T-helper 2 cell treated with Interferon-gamma antibody and Interleukin-4, amounts not matched to agents 5 μg/mL and 100 μg/mL, for 36 hours (primary cell): ENCODE results near the gene ATRNL1.
"Not testable (repeated sequence)": the region's sequence is repeated elsewhere in the genome, so short reads cannot be mapped to it uniquely, and the experiment has no call there.

Experiments used
- DNase-seq: peaks from one replicate; pipeline ENCODE4 v3.0.0; 2021; ENCODE audit warnings: low spot score
- H3K27ac Mint-ChIP-seq: one replicate; pipeline ENCODE4 v1.8.0; 2021; ENCODE audit warnings: mild to moderate bottlenecking, mixed read lengths
- H3K27me3 Mint-ChIP-seq: one replicate; pipeline ENCODE4 v1.8.0; 2021; ENCODE audit warnings: low read depth, mixed read lengths
- H3K36me3 Mint-ChIP-seq: one replicate; pipeline ENCODE4 v1.8.0; 2021; ENCODE audit warnings: low read depth, mixed read lengths
- H3K4me1 Mint-ChIP-seq: one replicate; pipeline ENCODE4 v1.8.0; 2021; ENCODE audit warnings: low read depth, mixed read lengths
- H3K4me3 Mint-ChIP-seq: one replicate; pipeline ENCODE4 v1.8.0; 2022; ENCODE audit warnings: mild to moderate bottlenecking, moderate library complexity, mixed read lengths
- H3K9me3 Mint-ChIP-seq: one replicate; pipeline ENCODE4 v1.8.0; 2021; ENCODE audit warnings: mixed read lengths

Gene ATRNL1

GRCh38 chr10:115436999-115437398 lies 343.8 kb downstream of the ATRNL1 start:
- Mint-ChIP-seq H3K4me3 (no peak overlapping the region), H3K27ac (no peak overlapping the region), H3K9me3 (no peaks in the 10 kb centered on the region), H3K4me1 (no peaks in the 10 kb centered on the region), H3K36me3 (no peaks in the 10 kb centered on the region), H3K27me3 (no peaks in the 10 kb centered on the region)
- no peak for DNase-seq

GRCh38 chr10:115441907-115442545 lies 348.9 kb downstream of the ATRNL1 start:
- H3K4me3 Mint-ChIP-seq: no peak overlapping the region
- no peaks in the 10 kb centered on the region for H3K4me1 Mint-ChIP-seq
- no peaks in the 10 kb centered on the region for H3K36me3 Mint-ChIP-seq
- no peaks in the 10 kb centered on the region for H3K9me3 Mint-ChIP-seq
- H3K27ac Mint-ChIP-seq: no peak overlapping the region
- no peak for DNase-seq
- H3K27me3 Mint-ChIP-seq: no peaks in the 10 kb centered on the region

GRCh38 chr10:115456812-115457211 lies 363.6 kb downstream of the ATRNL1 start:
- DNase-seq: no peak
- Mint-ChIP-seq H3K27ac (no peak overlapping the region), H3K4me3 (no peak overlapping the region), H3K4me1 (no peaks in the 10 kb centered on the region), H3K36me3 (no peaks in the 10 kb centered on the region), H3K9me3 (peaks cover 26% of the 10 kb centered on the region), H3K27me3 (no peaks in the 10 kb centered on the region)

- no peaks in the 10 kb centered on the region for H3K27me3 Mint-ChIP-seq
- peaks cover 6% of the 10 kb centered on the region for H3K9me3 Mint-ChIP-seq
- H3K27ac Mint-ChIP-seq: no peak overlapping the region
- no peak overlapping the region for H3K4me3 Mint-ChIP-seq
- DNase-seq: no peak
- no peaks in the 10 kb centered on the region for H3K4me1 Mint-ChIP-seq
- H3K36me3 Mint-ChIP-seq: no peaks in the 10 kb centered on the region
Measured at GRCh38 chr10:115483294-115483693, 390.1 kb downstream of the ATRNL1 start.

GRCh38 chr10:115491526-115492140 lies 398.5 kb downstream of the ATRNL1 start:
- H3K36me3 Mint-ChIP-seq: no peaks in the 10 kb centered on the region
- H3K9me3 Mint-ChIP-seq: peaks cover 22% of the 10 kb centered on the region
- no peak for DNase-seq
- H3K27me3 Mint-ChIP-seq: no peaks in the 10 kb centered on the region
- H3K4me3 Mint-ChIP-seq: no peak overlapping the region
- H3K27ac Mint-ChIP-seq: no peak overlapping the region
- H3K4me1 Mint-ChIP-seq: no peaks in the 10 kb centered on the region

- Mint-ChIP-seq H3K9me3 (peaks cover 15% of the 10 kb centered on the region), H3K27ac (no peak overlapping the region), H3K4me1 (no peaks in the 10 kb centered on the region), H3K36me3 (no peaks in the 10 kb centered on the region), H3K4me3 (no peak overlapping the region), H3K27me3 (no peaks in the 10 kb centered on the region)
- DNase-seq: no peak
Measured at GRCh38 chr10:115503546-115503945, 410.4 kb downstream of the ATRNL1 start.

- Mint-ChIP-seq H3K4me3 (no peak overlapping the region), H3K9me3 (no peaks in the 10 kb centered on the region), H3K36me3 (no peaks in the 10 kb centered on the region), H3K27ac (no peak overlapping the region), H3K4me1 (no peaks in the 10 kb centered on the region), H3K27me3 (no peaks in the 10 kb centered on the region)
- DNase-seq: no peak
Measured at GRCh38 chr10:115514895-115515294, 421.7 kb downstream of the ATRNL1 start.

GRCh38 chr10:115525141-115525540 lies 432.0 kb downstream of the ATRNL1 start:
- Mint-ChIP-seq H3K36me3 (no peaks in the 10 kb centered on the region), H3K4me1 (no peaks in the 10 kb centered on the region), H3K27me3 (no peaks in the 10 kb centered on the region), H3K4me3 (no peak overlapping the region), H3K9me3 (peaks cover 31% of the 10 kb centered on the region), H3K27ac (no peak overlapping the region)
- DNase-seq: no peak

GRCh38 chr10:115527682-115528081 lies 434.5 kb downstream of the ATRNL1 start:
- peaks cover 30% of the 10 kb centered on the region for H3K9me3 Mint-ChIP-seq
- H3K27ac Mint-ChIP-seq, H3K36me3 Mint-ChIP-seq, H3K4me3 Mint-ChIP-seq, H3K27me3 Mint-ChIP-seq, H3K4me1 Mint-ChIP-seq, DNase-seq: not testable (repeated sequence)

- H3K4me3 Mint-ChIP-seq, H3K36me3 Mint-ChIP-seq, H3K27ac Mint-ChIP-seq, DNase-seq, H3K27me3 Mint-ChIP-seq, H3K4me1 Mint-ChIP-seq, H3K9me3 Mint-ChIP-seq: not testable (repeated sequence)
Measured at GRCh38 chr10:115536401-115536800, 443.2 kb downstream of the ATRNL1 start.

GRCh38 chr10:115539142-115539762 lies 446.1 kb downstream of the ATRNL1 start:
- H3K4me1 Mint-ChIP-seq: no peaks in the 10 kb centered on the region
- H3K4me3 Mint-ChIP-seq: no peak overlapping the region
- peaks cover 3% of the 10 kb centered on the region for H3K9me3 Mint-ChIP-seq
- no peaks in the 10 kb centered on the region for H3K36me3 Mint-ChIP-seq
- no peaks in the 10 kb centered on the region for H3K27me3 Mint-ChIP-seq
- no peak for DNase-seq
- H3K27ac Mint-ChIP-seq: no peak overlapping the region

GRCh38 chr10:115555887-115556402 lies 462.8 kb downstream of the ATRNL1 start:
- no peaks in the 10 kb centered on the region for H3K4me1 Mint-ChIP-seq
- no peaks in the 10 kb centered on the region for H3K27me3 Mint-ChIP-seq
- no peaks in the 10 kb centered on the region for H3K9me3 Mint-ChIP-seq
- no peak overlapping the region for H3K27ac Mint-ChIP-seq
- H3K4me3 Mint-ChIP-seq: no peak overlapping the region
- H3K36me3 Mint-ChIP-seq: no peaks in the 10 kb centered on the region
- no peak for DNase-seq

GRCh38 chr10:115558252-115558651 lies 465.1 kb downstream of the ATRNL1 start:
- H3K36me3 Mint-ChIP-seq: no peaks in the 10 kb centered on the region
- H3K4me1 Mint-ChIP-seq: no peaks in the 10 kb centered on the region
- no peaks in the 10 kb centered on the region for H3K27me3 Mint-ChIP-seq
- H3K4me3 Mint-ChIP-seq: no peak overlapping the region
- no peaks in the 10 kb centered on the region for H3K9me3 Mint-ChIP-seq
- H3K27ac Mint-ChIP-seq: no peak overlapping the region
- DNase-seq: no peak

- Mint-ChIP-seq H3K27me3 (no peaks in the 10 kb centered on the region), H3K27ac (no peak overlapping the region), H3K36me3 (no peaks in the 10 kb centered on the region), H3K4me1 (no peaks in the 10 kb centered on the region), H3K9me3 (no peaks in the 10 kb centered on the region), H3K4me3 (no peak overlapping the region)
- no peak for DNase-seq
Measured at GRCh38 chr10:115566867-115567266, 473.7 kb downstream of the ATRNL1 start.
